Keratinocyte (primary cell): ENCODE results near the gene PRXL2A.

Experiments
- CTCF ChIP-seq, 3 experiments: IDR thresholded peaks in 1 of 3; conservative IDR thresholded peaks in 1 of 3; optimal IDR thresholded peaks in 1 of 3; 2 replicates in 2 of 3; 3 replicates in 1 of 3; pipeline versions ENCODE3 to v1.5.1; 2011; ENCODE audit warnings: low read length in 3 of 3, mild to moderate bottlenecking in 3 of 3, moderate library complexity in 2 of 3, control low read depth in 1 of 3, inconsistent platforms in 1 of 3; ENCODE audit not compliant: insufficient read depth in 2 of 3; ENCODE audit errors: extremely low read depth in 1 of 3
- EZH2 ChIP-seq: IDR thresholded peaks from one replicate; pipeline ENCODE4 v1.6.1; 2012; ENCODE audit warnings: inconsistent platforms, mild to moderate bottlenecking, low read length, moderate library complexity

- TF ChIP-seq CTCF (optimal IDR thresholded peaks at IDR 0.05 in 1 of 3, IDR thresholded peaks at IDR 0.05 in 1 of 3, conservative IDR thresholded peaks at IDR 0.05 in 1 of 3; ENCODE audit: extremely low read depth in 1 of 3, insufficient read depth in 2 of 3, low read length in 3 of 3) = no peak
- TF ChIP-seq EZH2 = no peak
Measured at GRCh38 chr10:80471001-80471400, 62.6 kb downstream of the PRXL2A start.
